ENCODE data around the gene CLDN9.

- peak; percentile 94 for TF ChIP-seq CTCF (IDR thresholded peaks at IDR 0.05)
- TF ChIP-seq EZH2 (IDR thresholded peaks at IDR 0.05; ENCODE audit: borderline replicate concordance, insufficient read depth, low read depth, low read length, poor library complexity, severe bottlenecking): no peak
Observed at GRCh38 chr16:3059041-3059722, 46.5 kb downstream of the CLDN9 start.
